Smooth muscle cell of the brain vasculature (primary cell): ENCODE results near the gene NINJ2.

Source experiments
- DNase-seq: peaks from one replicate; pipeline ENCODE4 v3.0.0-alpha.2; 2012; ENCODE audit warnings: low read depth, low spot score

Gene NINJ2

GRCh38 chr12:673849-674248, 10.6 kb upstream of the NINJ2 start:
- DNase-seq, result no peak

GRCh38 chr12:669576-669945, 6.3 kb upstream of the NINJ2 start:
- no peak for DNase-seq

- DNase-seq, result no peak
These were observed 4.8 kb upstream of the NINJ2 start for GRCh38 chr12:668090-668481.

GRCh38 chr12:666766-667308, 3.6 kb upstream of the NINJ2 start:
- DNase-seq, result no peak

- DNase-seq, result no peak
These were observed 2.8 kb upstream of the NINJ2 start for GRCh38 chr12:666066-666465.

- no peak for DNase-seq
These were observed 1.5 kb upstream of the NINJ2 start for GRCh38 chr12:664779-665092.

GRCh38 chr12:664075-664778, 982 bp upstream of the NINJ2 start:
- no peak for DNase-seq

GRCh38 chr12:662566-663292, 516 bp downstream of the NINJ2 start:
- no peak for DNase-seq

GRCh38 chr12:661720-662486, 1.3 kb downstream of the NINJ2 start:
- DNase-seq, result no peak

- DNase-seq, result no peak
These were observed 4.1 kb downstream of the NINJ2 start for GRCh38 chr12:659090-659683.

GRCh38 chr12:650983-651382, 12.3 kb downstream of the NINJ2 start:
- DNase-seq, result no peak

- no peak for DNase-seq
These were observed 15.7 kb downstream of the NINJ2 start for GRCh38 chr12:647385-648085.

- no peak for DNase-seq
These were observed 16.5 kb downstream of the NINJ2 start for GRCh38 chr12:646442-647384.

GRCh38 chr12:645563-646071, 17.6 kb downstream of the NINJ2 start:
- no peak for DNase-seq

- no peak for DNase-seq
These were observed 18.3 kb downstream of the NINJ2 start for GRCh38 chr12:644818-645552.

GRCh38 chr12:644303-644639, 19.0 kb downstream of the NINJ2 start:
- no peak for DNase-seq

GRCh38 chr12:643475-644302, 19.6 kb downstream of the NINJ2 start:
- DNase-seq, result no peak

- no peak for DNase-seq
These were observed 20.4 kb downstream of the NINJ2 start for GRCh38 chr12:642633-643474.
